Heart left ventricle (tissue), 16 donors: ENCODE results near the gene SLC2A5. TPM values are rescaled to one million over a fixed set of nuclear protein-coding genes. Genes with fewer than 3 reads are reported as not detected.
A peak's percentile ranks its signal among the peaks of the same experiment; 100 is the strongest.
"Not testable (repeated sequence)": the region's sequence is repeated elsewhere in the genome, so short reads cannot be mapped to it uniquely, and the experiment has no call there.

Experiments
- ATAC-seq, 4 donors: fragments of 200-7000 bp; cut with Tn5 transposase; one replicate each; pipeline ENCODE4 v1.9.1; 2020 to 2022; ENCODE audit warnings: moderate library complexity in 4 of 4, mild to moderate bottlenecking in 3 of 4, moderate number of reproducible peaks in 1 of 4
- DNase-seq, 5 donors: peaks; one replicate each; pipeline ENCODE4 v3.0.0-alpha.2; 2020
- H3K27ac ChIP-seq, 12 donors: fragments of 200-600 bp; sonication (generic) in 4 of 12; one replicate each; pipeline versions ENCODE4 v1.5.0 to v1.8.0; 2016 to 2022; ENCODE audit warnings: mild to moderate bottlenecking in 2 of 12
- H3K27me3 ChIP-seq, 9 donors: fragments of 200-600 bp; sonication (generic) in 2 of 9; one replicate each; pipeline versions ENCODE4 v1.5.1 to v1.8.0; 2016 to 2022; ENCODE audit warnings: mild to moderate bottlenecking in 3 of 9
- H3K36me3 ChIP-seq, 9 donors: fragments of 200-600 bp; sonication (generic) in 2 of 9; one replicate each; pipeline versions ENCODE4 v1.5.0 to v1.8.0; 2018 to 2022; ENCODE audit warnings: mild to moderate bottlenecking in 2 of 9
- H3K4me1 ChIP-seq, 12 donors: fragments of 200-600 bp; sonication (generic) in 4 of 12; one replicate each; pipeline versions ENCODE4 v1.5.0 to v1.8.0; 2016 to 2022; ENCODE audit warnings: mild to moderate bottlenecking in 3 of 12
- H3K4me3 ChIP-seq, 12 donors: fragments of 200-600 bp; sonication (generic) in 4 of 12; one replicate each; pipeline versions ENCODE4 v1.5.0 to v1.8.0; 2017 to 2022; ENCODE audit warnings: mild to moderate bottlenecking in 9 of 12, moderate library complexity in 4 of 12
- H3K9me3 ChIP-seq, 12 donors: fragments of 200-600 bp; sonication (generic) in 4 of 12; one replicate each; pipeline versions ENCODE4 v1.5.0 to v1.8.0; 2016 to 2022; ENCODE audit warnings: mild to moderate bottlenecking in 1 of 12
- POLR2A ChIP-seq, 2 donors: fragments of 450-650 bp; IDR thresholded peaks; one replicate each; pipeline ENCODE4 v1.6.1; 2017; ENCODE audit warnings: antibody characterized with exemption in 2 of 2, mild to moderate bottlenecking in 2 of 2, moderate library complexity in 2 of 2
- WGBS, 4 donors: extraction: QIAGEN DNeasy Blood & Tissue Kit in 2 of 4; methylation state at CpG; one replicate each; pipeline versions ENCODE4 v1.1.5 to v1.1.7; 2013 to 2018; 5-methylcytosine and 5-hydroxymethylcytosine counted together
- intact Hi-C, 10 donors: fragments of 100-400 bp; cut with DNase I; formaldehyde crosslinking; loops; one replicate each; pipeline versions ENCODE4 v1.11.1 to v1.14.2; 2022
- polyA plus RNA-seq, 2 donors: library from polyadenylated mRNA; stranded (reverse); fragments of 200-250 nt; gene quantifications; one replicate each; pipeline ENCODE4 v1.2.3, GENCODE V29; 2013
- total RNA-seq, 9 donors: library from RNA; depleted of rRNA in 2 of 9; stranded (reverse); fragments of >200 nt in 2 of 9; fragmentation: NEBNext Ultra II Directional in 3 of 9; extraction: Animal tissue kit (Norgen Biotek cat#: 25700) in 3 of 9; gene quantifications; one replicate each; pipeline versions ENCODE4 v1.1.0 to v1.2.4, GENCODE V29; 2016 to 2023
- TF ChIP-seq, protein P1 (sequence below), 12 donors: fragments of 200-600 bp; sonication (generic) in 4 of 12; IDR thresholded peaks; one replicate each; pipeline versions ENCODE4 v1.5.0 to v1.8.0; 2018 to 2022; ENCODE audit warnings: antibody characterized with exemption in 12 of 12, mild to moderate bottlenecking in 5 of 12
- donor health status: ischemic (EF 13 %, LVEDD 7.1; RV severe dilation, severe dysfunction).
- donor health status: healthy with polysubstance abuse.
- donor health status: DM: no; HTN: yes; CAD: no.
- donor health status: DM: no; HTN: no; CAD: no.
- donor health status: ischemic (EF 25% LVEDD 6.9; RV normal size, moderate dysfunction).
- donor health status: ischemic (EF 25% LVEDD 5.7; RV mildly dilated, moderate dysfunction).
- donor health status: healthy.
- donor health status: DM: yes; HTN: yes; CAD: no.
- donor health status: ischemic (EF 35%, LVEDD 5.7; RV mildly dilated, moderate dysfunction).
- donor health status: nonischemic (EF 11% LVEDD 7.7; RV severe dilation, severe dysfunction).
- donor health status: DM: yes; HTN: yes; CAD: no.
- donor health status: PGD.
- donor health status: ischemic (EF 29% LVEDD 5.4; RV normal size, mild dysfunction).
- donor health status: nonischemic (EF 23%, LVEDD 6.1; RV moderate dilation, normal function).

SLC2A5 gene
- total and polyA plus RNA-seq, 11 donors: 0.86 to 15.8 (median 2.3) TPM

DNA sequence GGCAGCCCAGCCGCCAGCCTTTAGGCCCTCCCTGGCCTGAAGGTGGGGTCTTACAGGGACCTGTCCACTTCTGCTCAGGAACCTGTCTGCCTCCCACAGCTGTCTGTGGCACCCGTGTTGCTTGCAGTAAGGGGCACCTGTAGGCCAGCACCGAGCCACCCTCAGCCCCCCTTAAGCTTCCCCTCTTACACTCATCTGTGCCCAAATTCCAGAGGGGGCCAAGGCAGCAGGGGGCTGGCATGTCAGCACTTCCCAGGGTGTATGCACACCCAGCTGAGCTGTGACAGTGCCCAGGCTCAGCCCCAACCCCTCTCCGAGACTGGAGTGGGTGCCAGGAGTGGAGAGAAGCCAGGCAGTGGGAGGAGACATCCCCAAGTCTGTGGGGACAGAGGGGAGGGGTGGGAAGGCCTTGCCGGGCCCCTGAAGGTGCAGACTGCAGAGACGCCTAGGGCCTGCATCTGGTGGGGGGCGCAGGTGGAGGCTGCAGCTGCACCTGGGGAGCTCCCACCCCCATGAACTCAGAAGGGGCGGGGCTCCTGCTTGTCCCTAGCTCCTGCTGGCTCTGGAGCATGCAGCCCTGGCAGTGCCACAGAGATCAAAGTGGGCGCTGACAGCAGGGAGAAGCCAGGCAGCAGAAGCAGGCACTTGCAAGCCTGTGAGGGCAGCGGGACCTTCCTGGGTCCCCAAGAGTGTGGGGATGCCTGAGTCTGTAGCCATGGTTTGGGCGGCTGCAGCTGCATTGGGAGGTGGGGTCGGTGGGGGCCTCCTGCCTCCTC is 37.8 kb downstream of the SLC2A5 start:
- ATAC-seq (peak; percentile 86 to 94 (median 94)), DNase-seq (peak; percentile 55 to 86 (median 75))
- TF ChIP-seq, protein P1, sequence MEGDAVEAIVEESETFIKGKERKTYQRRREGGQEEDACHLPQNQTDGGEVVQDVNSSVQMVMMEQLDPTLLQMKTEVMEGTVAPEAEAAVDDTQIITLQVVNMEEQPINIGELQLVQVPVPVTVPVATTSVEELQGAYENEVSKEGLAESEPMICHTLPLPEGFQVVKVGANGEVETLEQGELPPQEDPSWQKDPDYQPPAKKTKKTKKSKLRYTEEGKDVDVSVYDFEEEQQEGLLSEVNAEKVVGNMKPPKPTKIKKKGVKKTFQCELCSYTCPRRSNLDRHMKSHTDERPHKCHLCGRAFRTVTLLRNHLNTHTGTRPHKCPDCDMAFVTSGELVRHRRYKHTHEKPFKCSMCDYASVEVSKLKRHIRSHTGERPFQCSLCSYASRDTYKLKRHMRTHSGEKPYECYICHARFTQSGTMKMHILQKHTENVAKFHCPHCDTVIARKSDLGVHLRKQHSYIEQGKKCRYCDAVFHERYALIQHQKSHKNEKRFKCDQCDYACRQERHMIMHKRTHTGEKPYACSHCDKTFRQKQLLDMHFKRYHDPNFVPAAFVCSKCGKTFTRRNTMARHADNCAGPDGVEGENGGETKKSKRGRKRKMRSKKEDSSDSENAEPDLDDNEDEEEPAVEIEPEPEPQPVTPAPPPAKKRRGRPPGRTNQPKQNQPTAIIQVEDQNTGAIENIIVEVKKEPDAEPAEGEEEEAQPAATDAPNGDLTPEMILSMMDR (IDR thresholded peaks at IDR 0.05): no peak
- TF ChIP-seq POLR2A (IDR thresholded peaks at IDR 0.05): no peak
- peaks cover 0 to 31% (median 8%) of the 10 kb centered on the region in 12 donors for H3K9me3 ChIP-seq
- intact Hi-C loops: loop anchor here in 3 of 10 donors (5.0 to 10.0 kb wide), 3 partner anchors 53 to 66 kb away; no protein-coding TSS in a partner anchor
- H3K4me3 ChIP-seq: peak overlapping the region in 3 of 12 donors; percentile 2 to 34 (median 2)
- H3K4me1 ChIP-seq: peaks cover 0 to 4% (median 0%) of the 10 kb centered on the region in 12 donors
- no peaks in the 10 kb centered on the region for H3K36me3 ChIP-seq
- H3K27me3 ChIP-seq: no peaks in the 10 kb centered on the region
- 49 to 68% (median 59%) methylated on average over 9 to 12 of the region's 12 CpGs for WGBS, 4 donors
- H3K27ac ChIP-seq: peak overlapping the region in 8 of 12 donors; percentile 13 to 72 (median 40)

DNA sequence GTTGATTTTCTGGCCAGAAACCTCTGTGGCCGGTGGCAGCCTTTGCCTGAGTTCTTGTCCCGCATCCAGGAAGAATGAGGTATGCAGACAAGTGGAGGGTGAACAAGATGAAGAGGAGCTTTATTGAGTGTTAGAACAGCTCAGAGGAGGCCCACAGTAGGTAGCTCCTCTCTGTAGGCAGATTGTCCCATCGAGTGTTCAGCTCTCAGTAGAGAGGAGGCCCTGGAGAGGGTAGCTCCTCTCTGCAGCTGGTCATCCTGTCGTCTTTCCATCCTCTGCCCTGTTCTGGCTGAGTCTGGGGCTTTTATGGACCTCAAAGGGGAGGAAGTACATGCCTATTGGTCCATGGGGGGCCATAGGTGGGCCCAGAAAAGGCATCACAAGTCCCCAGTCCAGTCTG is 38.4 kb downstream of the SLC2A5 start:
- not testable (repeated sequence) for H3K27me3 ChIP-seq, DNase-seq, H3K4me3 ChIP-seq, H3K36me3 ChIP-seq, H3K4me1 ChIP-seq
- ATAC-seq: peak in 2 of 4 donors; percentile 10 to 11
- peaks cover 0 to 31% (median 8%) of the 10 kb centered on the region in 12 donors for H3K9me3 ChIP-seq
- peak overlapping the region in 8 of 12 donors; percentile 13 to 72 (median 40) for H3K27ac ChIP-seq
- WGBS, 4 donors: 53 to 79% (median 57%) methylated on average over 4 of the region's 4 CpGs
- intact Hi-C loops: loop anchor here in 3 of 10 donors (5.0 to 10.0 kb wide), 3 partner anchors 54 to 66 kb away; no protein-coding TSS in a partner anchor

DNA sequence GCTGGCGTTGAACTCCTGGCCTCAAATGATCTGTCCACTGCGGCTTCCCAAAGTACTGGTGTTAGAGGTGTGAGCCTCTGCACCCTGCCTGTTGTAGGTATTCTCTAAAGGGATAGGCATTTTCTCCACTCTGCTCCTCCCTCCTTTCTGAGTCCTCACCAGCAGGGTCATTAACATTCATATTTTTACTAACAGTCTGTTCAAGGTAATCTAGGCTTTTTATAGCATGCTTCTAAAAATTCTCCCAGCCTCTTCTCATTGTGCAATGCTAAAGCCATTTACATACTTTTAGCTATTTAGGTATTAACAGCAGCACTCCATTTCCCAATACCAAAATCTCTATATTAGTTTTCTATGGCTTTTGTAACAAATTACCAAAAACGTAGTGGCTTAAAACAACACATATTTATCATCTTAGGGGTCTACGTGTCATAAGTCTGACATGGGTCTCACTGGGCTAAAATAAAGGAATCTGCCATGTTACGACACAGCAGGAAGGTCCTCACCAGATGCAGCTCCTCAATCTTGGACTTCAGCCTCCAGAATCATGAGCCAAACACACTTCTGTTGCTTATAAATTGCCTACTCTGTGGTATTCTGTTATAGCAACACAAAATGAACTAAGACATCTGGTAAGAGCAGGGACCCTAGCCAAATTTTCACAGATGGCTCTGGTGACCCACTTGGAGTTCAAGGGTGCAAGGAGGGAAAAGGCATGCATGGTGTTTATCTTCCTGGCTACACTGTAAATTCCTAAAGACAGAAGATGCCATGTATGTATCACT is 40.3 kb downstream of the SLC2A5 start:
- peaks cover 0 to 20% (median 0%) of the 10 kb centered on the region in 12 donors for H3K9me3 ChIP-seq
- 81 to 89% (median 88%) methylated on average over 5 of the region's 5 CpGs for WGBS, 4 donors
- no peaks in the 10 kb centered on the region for H3K36me3 ChIP-seq
- no peaks in the 10 kb centered on the region for H3K27me3 ChIP-seq
- no peak overlapping the region for H3K27ac ChIP-seq
- no peak overlapping the region for H3K4me3 ChIP-seq
- intact Hi-C loops: no loop called here
- no peak for ATAC-seq
- TF ChIP-seq POLR2A (IDR thresholded peaks at IDR 0.05): no peak
- TF ChIP-seq, protein P1 (IDR thresholded peaks at IDR 0.05): no peak
- DNase-seq: no peak
- H3K4me1 ChIP-seq: peaks cover 0 to 4% (median 0%) of the 10 kb centered on the region in 12 donors

DNA sequence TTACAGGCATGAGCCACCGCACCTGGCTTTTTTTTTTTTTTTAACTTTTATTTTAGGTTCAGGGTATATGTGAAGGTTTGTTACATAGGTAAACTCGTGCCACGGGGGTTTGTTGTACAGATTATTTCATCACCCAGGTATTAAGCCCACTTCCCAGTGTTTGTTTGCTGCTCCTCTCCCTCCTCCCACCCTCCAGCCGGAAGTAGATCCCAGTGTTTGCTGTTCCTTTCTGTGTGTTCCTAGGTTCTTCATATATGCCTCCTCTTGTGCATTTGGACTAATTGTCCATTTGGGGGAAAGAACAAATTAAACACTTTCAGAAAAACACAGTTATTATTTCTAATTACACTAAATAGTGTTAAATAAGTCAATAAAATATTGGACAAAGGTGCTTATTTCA is 42.1 kb downstream of the SLC2A5 start:
- no peak for DNase-seq
- Histone ChIP-seq H3K9me3 (peaks cover 0 to 20% (median 0%) of the 10 kb centered on the region in 12 donors), H3K36me3 (no peaks in the 10 kb centered on the region), H3K4me3 (no peak overlapping the region), H3K4me1 (peaks cover 0 to 4% (median 0%) of the 10 kb centered on the region in 12 donors), H3K27ac (no peak overlapping the region), H3K27me3 (no peaks in the 10 kb centered on the region)
- no peak for TF ChIP-seq POLR2A (IDR thresholded peaks at IDR 0.05)
- WGBS, 4 donors: 91 to 93% (median 92%) methylated on average over 4 of the region's 4 CpGs
- intact Hi-C loops: no loop called here
- no peak for ATAC-seq

DNA sequence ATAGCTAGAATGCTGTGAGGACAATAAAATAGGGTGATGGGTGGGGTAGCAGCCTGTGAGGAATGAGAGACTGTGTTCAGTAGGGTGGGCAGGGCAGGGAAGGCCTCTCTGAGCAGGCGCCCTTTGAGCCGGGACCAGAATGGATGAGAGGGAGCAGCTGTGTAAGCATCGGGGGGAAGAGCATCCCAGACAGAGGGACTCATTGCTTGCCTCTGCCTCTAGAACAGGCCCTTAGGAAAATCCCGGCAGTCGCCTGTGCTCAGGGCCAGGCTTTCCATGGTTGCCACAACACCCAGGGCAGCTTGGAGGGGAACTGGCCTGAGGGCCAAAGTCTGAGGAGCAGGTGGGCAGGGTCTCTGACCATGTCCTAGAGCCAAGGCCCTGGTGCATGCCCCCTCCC is 44.0 kb downstream of the SLC2A5 start:
- no peaks in the 10 kb centered on the region for H3K27me3 ChIP-seq
- ATAC-seq (no peak), DNase-seq (no peak)
- H3K9me3 ChIP-seq: peaks cover 0 to 10% (median 0%) of the 10 kb centered on the region in 12 donors
- no peaks in the 10 kb centered on the region for H3K4me1 ChIP-seq
- WGBS, 4 donors: 81 to 97% (median 87%) methylated on average over 4 to 5 of the region's 5 CpGs
- intact Hi-C loops: no loop called here
- TF ChIP-seq, protein P1 (IDR thresholded peaks at IDR 0.05): no peak
- no peak for TF ChIP-seq POLR2A (IDR thresholded peaks at IDR 0.05)
- no peak overlapping the region for H3K27ac ChIP-seq
- no peak overlapping the region for H3K4me3 ChIP-seq
- H3K36me3 ChIP-seq: no peaks in the 10 kb centered on the region
